Uterus (tissue), 4 donors: ENCODE measurements around the gene FGF21. TPM values are rescaled to one million over a fixed set of nuclear protein-coding genes. Genes with fewer than 3 reads are reported as not detected.

Experiments used
- DNase-seq, 2 donors: peaks; one replicate each; pipeline ENCODE4 v3.0.0-alpha.2; 2019 to 2020
- H3K27ac ChIP-seq, 2 donors: fragments of 200-600 bp; sonication (generic); 1 replicate in 1 of 2; 2 replicates in 1 of 2; pipeline ENCODE4 v1.5.1; 2016 to 2018
- H3K27me3 ChIP-seq, 2 donors: fragments of 200-600 bp; sonication (generic); one replicate each; pipeline ENCODE4 v1.5.1; 2018 to 2019; ENCODE audit warnings: control low read depth in 1 of 2
- H3K36me3 ChIP-seq, 2 donors: fragments of 200-600 bp; sonication (generic); one replicate each; pipeline ENCODE4 v1.5.1; 2019; ENCODE audit warnings: control low read depth in 1 of 2
- H3K4me1 ChIP-seq, 2 donors: fragments of 200-600 bp; sonication (generic); one replicate each; pipeline ENCODE4 v1.5.1; 2018 to 2019; ENCODE audit warnings: control low read depth in 1 of 2
- H3K4me3 ChIP-seq, 2 donors: fragments of 200-600 bp; sonication (generic); 1 replicate in 1 of 2; 2 replicates in 1 of 2; pipeline ENCODE4 v1.5.1; 2018 to 2019; ENCODE audit warnings: mild to moderate bottlenecking in 1 of 2
- H3K9me3 ChIP-seq, 2 donors: fragments of 200-600 bp; sonication (generic); one replicate each; pipeline ENCODE4 v1.5.1; 2019; ENCODE audit warnings: control low read depth in 1 of 2
- POLR2A ChIP-seq, 2 donors: fragments of 450-650 bp; IDR thresholded peaks; one replicate each; pipeline ENCODE4 v1.6.1; 2016; ENCODE audit warnings: antibody characterized with exemption in 2 of 2, mild to moderate bottlenecking in 1 of 2, moderate library complexity in 1 of 2
- intact Hi-C: fragments of 100-400 bp; cut with DNase I; formaldehyde crosslinking; loops from one replicate; pipeline ENCODE4 v1.15.1; 2023; ENCODE audit warnings: low total_unique reads
- total RNA-seq, 4 donors: library from RNA; depleted of rRNA in 3 of 4; stranded (reverse); fragments of >200 nt in 3 of 4; gene quantifications; one replicate each; pipeline versions ENCODE4 v1.1.0 to v1.2.4, GENCODE V29; 2014 to 2023
- TF ChIP-seq, protein P1 (sequence below), 4 experiments: fragments of 200-600 bp in 2 of 4; fragments of 450-650 bp in 2 of 4; sonication (generic) in 2 of 4; IDR thresholded peaks; one replicate each; pipeline ENCODE4 v1.5.1; 2016 to 2019; ENCODE audit warnings: antibody characterized with exemption in 4 of 4, mild to moderate bottlenecking in 2 of 4, moderate library complexity in 1 of 4
- donor health status: DM: yes; HTN: yes; CAD: no.

The FGF21 gene
- total RNA-seq, 4 donors from 2014 or later, result not detected

DNA sequence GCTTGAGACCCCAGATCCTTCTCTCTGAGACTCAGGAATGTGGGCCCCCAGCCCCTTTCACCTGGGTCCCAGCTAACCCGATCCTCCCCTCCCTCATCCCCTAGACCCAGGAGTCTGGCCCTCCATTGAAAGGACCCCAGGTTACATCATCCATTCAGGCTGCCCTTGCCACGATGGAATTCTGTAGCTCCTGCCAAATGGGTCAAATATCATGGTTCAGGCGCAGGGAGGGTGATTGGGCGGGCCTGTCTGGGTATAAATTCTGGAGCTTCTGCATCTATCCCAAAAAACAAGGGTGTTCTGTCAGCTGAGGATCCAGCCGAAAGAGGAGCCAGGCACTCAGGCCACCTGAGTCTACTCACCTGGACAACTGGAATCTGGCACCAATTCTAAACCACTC, 463 bp downstream of the FGF21 start:
- intact Hi-C loops, result no loop called here

DNA sequence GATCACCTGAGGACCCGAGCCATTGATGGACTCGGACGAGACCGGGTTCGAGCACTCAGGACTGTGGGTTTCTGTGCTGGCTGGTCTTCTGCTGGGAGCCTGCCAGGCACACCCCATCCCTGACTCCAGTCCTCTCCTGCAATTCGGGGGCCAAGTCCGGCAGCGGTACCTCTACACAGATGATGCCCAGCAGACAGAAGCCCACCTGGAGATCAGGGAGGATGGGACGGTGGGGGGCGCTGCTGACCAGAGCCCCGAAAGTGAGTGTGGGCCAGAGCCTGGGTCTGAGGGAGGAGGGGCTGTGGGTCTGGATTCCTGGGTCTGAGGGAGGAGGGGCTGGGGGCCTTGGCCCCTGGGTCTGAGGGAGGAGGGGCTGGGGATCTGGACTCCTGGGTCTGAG, 888 bp downstream of the FGF21 start:
- no peak overlapping the region for H3K4me3 ChIP-seq
- no peak for DNase-seq
- no peaks in the 10 kb centered on the region for H3K4me1 ChIP-seq
- H3K27me3 ChIP-seq, result no peaks in the 10 kb centered on the region
- H3K27ac ChIP-seq, result no peak overlapping the region
- no peaks in the 10 kb centered on the region for H3K9me3 ChIP-seq
- intact Hi-C loops, result no loop called here
- no peaks in the 10 kb centered on the region for H3K36me3 ChIP-seq
- no peak for TF ChIP-seq POLR2A (IDR thresholded peaks at IDR 0.05)
- TF ChIP-seq, protein P1, sequence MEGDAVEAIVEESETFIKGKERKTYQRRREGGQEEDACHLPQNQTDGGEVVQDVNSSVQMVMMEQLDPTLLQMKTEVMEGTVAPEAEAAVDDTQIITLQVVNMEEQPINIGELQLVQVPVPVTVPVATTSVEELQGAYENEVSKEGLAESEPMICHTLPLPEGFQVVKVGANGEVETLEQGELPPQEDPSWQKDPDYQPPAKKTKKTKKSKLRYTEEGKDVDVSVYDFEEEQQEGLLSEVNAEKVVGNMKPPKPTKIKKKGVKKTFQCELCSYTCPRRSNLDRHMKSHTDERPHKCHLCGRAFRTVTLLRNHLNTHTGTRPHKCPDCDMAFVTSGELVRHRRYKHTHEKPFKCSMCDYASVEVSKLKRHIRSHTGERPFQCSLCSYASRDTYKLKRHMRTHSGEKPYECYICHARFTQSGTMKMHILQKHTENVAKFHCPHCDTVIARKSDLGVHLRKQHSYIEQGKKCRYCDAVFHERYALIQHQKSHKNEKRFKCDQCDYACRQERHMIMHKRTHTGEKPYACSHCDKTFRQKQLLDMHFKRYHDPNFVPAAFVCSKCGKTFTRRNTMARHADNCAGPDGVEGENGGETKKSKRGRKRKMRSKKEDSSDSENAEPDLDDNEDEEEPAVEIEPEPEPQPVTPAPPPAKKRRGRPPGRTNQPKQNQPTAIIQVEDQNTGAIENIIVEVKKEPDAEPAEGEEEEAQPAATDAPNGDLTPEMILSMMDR (IDR thresholded peaks at IDR 0.05), result no peak

More for the DNA sequence above, 463 bp downstream of the FGF21 start:
- H3K27me3 ChIP-seq, result no peaks in the 10 kb centered on the region
- DNase-seq, result no peak
- no peak overlapping the region for H3K4me3 ChIP-seq
- no peaks in the 10 kb centered on the region for H3K36me3 ChIP-seq
- H3K4me1 ChIP-seq, result no peaks in the 10 kb centered on the region
- H3K27ac ChIP-seq, result no peak overlapping the region
- TF ChIP-seq, protein P1 (IDR thresholded peaks at IDR 0.05), result no peak
- TF ChIP-seq POLR2A (IDR thresholded peaks at IDR 0.05), result no peak
- H3K9me3 ChIP-seq, result no peaks in the 10 kb centered on the region

DNA sequence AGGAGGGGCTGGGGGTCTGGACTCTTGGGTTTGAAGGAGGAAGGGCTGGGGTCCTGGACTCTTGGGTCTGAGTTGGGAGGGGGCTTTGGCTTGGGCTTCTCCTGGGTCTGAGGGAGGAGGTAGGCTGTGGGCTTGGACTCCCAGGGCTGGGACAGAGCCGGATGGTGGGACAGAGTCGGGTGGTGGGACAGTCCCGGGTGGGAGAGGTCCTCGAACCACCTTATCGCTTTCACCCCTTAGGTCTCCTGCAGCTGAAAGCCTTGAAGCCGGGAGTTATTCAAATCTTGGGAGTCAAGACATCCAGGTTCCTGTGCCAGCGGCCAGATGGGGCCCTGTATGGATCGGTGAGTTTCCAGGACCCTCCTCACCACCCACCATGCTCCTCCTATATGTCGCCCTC, 1.4 kb downstream of the FGF21 start:
- TF ChIP-seq POLR2A (IDR thresholded peaks at IDR 0.05), result no peak
- TF ChIP-seq, protein P1 (IDR thresholded peaks at IDR 0.05), result no peak
- Histone ChIP-seq H3K27me3 (no peaks in the 10 kb centered on the region), H3K9me3 (no peaks in the 10 kb centered on the region), H3K27ac (no peak overlapping the region), H3K36me3 (no peaks in the 10 kb centered on the region), H3K4me3 (no peak overlapping the region), H3K4me1 (no peaks in the 10 kb centered on the region)
- intact Hi-C loops, result no loop called here
- DNase-seq, result no peak

DNA sequence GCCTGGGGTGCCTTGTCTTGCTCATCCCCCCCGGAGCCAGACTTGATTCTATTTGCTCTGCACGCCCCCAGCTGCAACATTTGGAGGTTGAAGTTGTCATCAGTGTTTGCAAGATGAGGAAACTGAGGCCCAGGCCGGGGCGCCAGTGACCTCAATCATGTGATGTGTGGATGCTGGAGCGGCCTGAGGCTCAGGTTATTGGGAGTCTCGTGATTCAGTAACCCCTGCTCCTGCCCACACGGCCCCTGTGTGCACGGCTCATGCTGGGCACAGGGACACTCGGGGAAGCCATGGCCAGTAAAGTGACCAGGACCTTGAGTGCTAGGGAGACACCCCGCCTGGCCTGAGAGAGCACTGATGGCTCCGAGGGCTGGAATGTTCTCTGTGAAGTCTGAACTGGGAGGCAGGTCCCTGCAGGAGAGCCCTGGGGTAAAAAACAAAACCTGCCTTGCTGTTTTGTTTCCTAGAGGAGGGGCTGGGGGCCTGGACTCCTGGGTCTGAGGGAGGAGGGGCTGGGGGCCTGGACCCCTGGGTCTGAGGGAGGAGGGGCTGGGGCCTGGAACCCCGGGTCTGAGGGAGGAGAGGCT, 1.9 kb downstream of the FGF21 start:
- no peak overlapping the region for H3K27ac ChIP-seq
- no peak for DNase-seq
- H3K4me3 ChIP-seq, result no peak overlapping the region
- TF ChIP-seq, protein P1 (IDR thresholded peaks at IDR 0.05), result no peak
- no peak for TF ChIP-seq POLR2A (IDR thresholded peaks at IDR 0.05)
- H3K4me1 ChIP-seq, result no peaks in the 10 kb centered on the region
- no peaks in the 10 kb centered on the region for H3K36me3 ChIP-seq
- H3K9me3 ChIP-seq, result no peaks in the 10 kb centered on the region
- no peaks in the 10 kb centered on the region for H3K27me3 ChIP-seq
- intact Hi-C loops, result no loop called here

DNA sequence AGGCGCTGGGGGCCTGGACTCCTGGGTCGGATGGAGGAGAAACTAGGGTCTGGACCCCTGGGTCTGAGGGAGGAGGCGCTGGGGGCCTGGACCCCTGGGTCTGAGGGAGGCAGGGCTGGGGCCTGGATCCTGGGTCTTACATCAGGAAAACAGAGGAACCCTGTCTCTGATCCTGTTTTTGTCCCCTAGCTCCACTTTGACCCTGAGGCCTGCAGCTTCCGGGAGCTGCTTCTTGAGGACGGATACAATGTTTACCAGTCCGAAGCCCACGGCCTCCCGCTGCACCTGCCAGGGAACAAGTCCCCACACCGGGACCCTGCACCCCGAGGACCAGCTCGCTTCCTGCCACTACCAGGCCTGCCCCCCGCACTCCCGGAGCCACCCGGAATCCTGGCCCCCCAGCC, 2.4 kb downstream of the FGF21 start:
- intact Hi-C loops, result no loop called here
- TF ChIP-seq, protein P1 (IDR thresholded peaks at IDR 0.05), result no peak
- TF ChIP-seq POLR2A (IDR thresholded peaks at IDR 0.05), result no peak
- no peak for DNase-seq

More for the DNA sequence above, 2.4 kb downstream of the FGF21 start:
- Histone ChIP-seq H3K27me3 (no peaks in the 10 kb centered on the region), H3K36me3 (no peaks in the 10 kb centered on the region), H3K4me1 (no peaks in the 10 kb centered on the region), H3K9me3 (no peaks in the 10 kb centered on the region), H3K27ac (no peak overlapping the region), H3K4me3 (no peak overlapping the region)
